Transverse colon (tissue), 4 donors: Measurements from ENCODE around the gene SMIM3. TPM values are rescaled to one million over a fixed set of nuclear protein-coding genes. Genes with fewer than 3 reads are reported as not detected.

Experiments used
- DNase-seq: peaks from one replicate; pipeline ENCODE4 v3.0.0-alpha.2; 2019
- H3K27ac ChIP-seq, 4 donors: fragments of 200-600 bp; sonication (generic); 2 replicates each; pipeline ENCODE4 v1.5.1; 2016 to 2018; ENCODE audit warnings: inconsistent platforms in 4 of 4
- H3K27me3 ChIP-seq: fragments of 200-600 bp; sonication (generic); 2 replicates; pipeline ENCODE4 v1.5.1; 2017; ENCODE audit warnings: inconsistent platforms
- H3K36me3 ChIP-seq, 4 donors: fragments of 200-600 bp; sonication (generic); 2 replicates each; pipeline ENCODE4 v1.5.1; 2017 to 2019; ENCODE audit warnings: inconsistent platforms in 4 of 4
- H3K4me1 ChIP-seq, 4 donors: fragments of 200-600 bp; sonication (generic); 2 replicates each; pipeline ENCODE4 v1.5.1; 2017 to 2020; ENCODE audit warnings: inconsistent platforms in 4 of 4
- H3K4me3 ChIP-seq, 4 donors: fragments of 200-600 bp; sonication (generic); 1 replicate in 1 of 4; 2 replicates in 3 of 4; pipeline versions ENCODE4 v1.5.1 to v1.6.1; 2017 to 2019; ENCODE audit warnings: inconsistent platforms in 4 of 4
- H3K9me3 ChIP-seq, 2 donors: fragments of 200-600 bp; sonication (generic); 2 replicates each; pipeline ENCODE4 v1.5.1; 2017 to 2019; ENCODE audit warnings: inconsistent platforms in 2 of 2
- CTCF ChIP-seq, 5 experiments: fragments of 200-600 bp in 3 of 5; fragments of 450-650 bp in 2 of 5; sonication (generic) in 3 of 5; IDR thresholded peaks; 1 replicate in 2 of 5; 2 replicates in 3 of 5; pipeline ENCODE4 v1.5.1; 2016 to 2017; ENCODE audit warnings: antibody characterized with exemption in 5 of 5, inconsistent platforms in 3 of 5, mild to moderate bottlenecking in 2 of 5, moderate library complexity in 1 of 5
- EP300 ChIP-seq: sonication (generic); formaldehyde crosslinking; IDR thresholded peaks from one replicate; pipeline ENCODE4 v1.6.1; 2017; ENCODE audit warnings: antibody characterized with exemption, low read depth
- POLR2A ChIP-seq: fragments of 450-650 bp; IDR thresholded peaks from one replicate; pipeline ENCODE4 v1.6.1; 2016; ENCODE audit warnings: antibody characterized with exemption, mild to moderate bottlenecking, moderate library complexity
- POLR2AphosphoS5 ChIP-seq, 3 donors: sonication (generic); formaldehyde crosslinking; IDR thresholded peaks; one replicate each; pipeline ENCODE4 v1.6.1; 2016; ENCODE audit warnings: antibody characterized with exemption in 3 of 3
- WGBS, 2 donors: methylation state at CpG; one replicate each; pipeline ENCODE4 v1.1.5; 2018; ENCODE audit warnings: low coverage in 1 of 2; 5-methylcytosine and 5-hydroxymethylcytosine counted together
- in situ Hi-C, 4 donors: fragments of 200-750 bp; cut with MboI; loops; one replicate each; pipeline versions ENCODE4 v1.15.0 to v1.15.1; 2017; ENCODE audit warnings: low sequenced_read_pairs in 3 of 4, low pct_ligation_motif_present in 1 of 4, low pct_unique_long_range_greater_than_20kb in 1 of 4
- intact Hi-C: fragments of 100-400 bp; cut with DNase I; formaldehyde crosslinking; loops from one replicate; pipeline ENCODE4 v1.15.1; 2023; ENCODE audit warnings: low total_unique reads
- total RNA-seq, 4 donors: library from RNA; depleted of rRNA; stranded (reverse); fragments of >200 nt; gene quantifications; one replicate each; pipeline ENCODE4 v1.1.0, GENCODE V29; 2016

SMIM3 gene
- total RNA-seq, 4 donors from 2014 or later, result 19.1 to 22.4 (median 20.4) TPM

- in situ Hi-C loops, result no loop called here
- intact Hi-C loops, result no loop called here
- no peaks in the 10 kb centered on the region for H3K4me1 ChIP-seq
- no peak overlapping the region for H3K4me3 ChIP-seq
- WGBS, 2 donors, result 85 to 90% methylated on average over 1 of the region's 1 CpG
- H3K27ac ChIP-seq, result peak overlapping the region in 1 of 4 donors; percentile 51
- no peak for DNase-seq
- TF ChIP-seq CTCF (IDR thresholded peaks at IDR 0.05) (no peak), EP300 (no peak), POLR2AphosphoS5 (IDR thresholded peaks at IDR 0.05) (no peak), POLR2A (no peak)
- no peaks in the 10 kb centered on the region for H3K27me3 ChIP-seq
- no peaks in the 10 kb centered on the region for H3K36me3 ChIP-seq
- H3K9me3 ChIP-seq, result no peaks in the 10 kb centered on the region
Measured at GRCh38 chr5:150765799-150766169, 12.8 kb upstream of the SMIM3 start.

GRCh38 chr5:150766251-150766650, 12.3 kb upstream of the SMIM3 start:
- H3K27me3 ChIP-seq, result no peaks in the 10 kb centered on the region
- H3K4me3 ChIP-seq, result no peak overlapping the region
- 64 to 72% methylated on average over 2 of the region's 2 CpGs for WGBS, 2 donors
- no peaks in the 10 kb centered on the region for H3K9me3 ChIP-seq
- intact Hi-C loops (no loop called here), in situ Hi-C loops (no loop called here)
- no peak overlapping the region for H3K27ac ChIP-seq
- no peak for DNase-seq
- H3K36me3 ChIP-seq, result no peaks in the 10 kb centered on the region
- H3K4me1 ChIP-seq, result no peaks in the 10 kb centered on the region
- no peak for TF ChIP-seq POLR2A
- TF ChIP-seq EP300, result no peak
- no peak for TF ChIP-seq CTCF (IDR thresholded peaks at IDR 0.05)
- no peak for TF ChIP-seq POLR2AphosphoS5 (IDR thresholded peaks at IDR 0.05)

GRCh38 chr5:150771034-150771795, 7.3 kb upstream of the SMIM3 start:
- no peak for TF ChIP-seq POLR2A
- TF ChIP-seq POLR2AphosphoS5 (IDR thresholded peaks at IDR 0.05), result no peak
- no peak for TF ChIP-seq CTCF (IDR thresholded peaks at IDR 0.05)
- no peak for TF ChIP-seq EP300
- no peaks in the 10 kb centered on the region for H3K9me3 ChIP-seq
- H3K27me3 ChIP-seq, result no peaks in the 10 kb centered on the region
- intact Hi-C loops, result no loop called here
- WGBS, 2 donors, result 82 to 83% methylated on average over 1 of the region's 1 CpG
- no peaks in the 10 kb centered on the region for H3K36me3 ChIP-seq
- H3K4me1 ChIP-seq, result no peaks in the 10 kb centered on the region
- in situ Hi-C loops, result no loop called here
- no peak overlapping the region for H3K27ac ChIP-seq
- no peak overlapping the region for H3K4me3 ChIP-seq
- no peak for DNase-seq

- Histone ChIP-seq H3K4me3 (no peak overlapping the region), H3K36me3 (no peaks in the 10 kb centered on the region), H3K27ac (no peak overlapping the region), H3K9me3 (no peaks in the 10 kb centered on the region), H3K4me1 (peaks cover 4 to 9% (median 7%) of the 10 kb centered on the region in 4 donors), H3K27me3 (no peaks in the 10 kb centered on the region)
- in situ Hi-C loops (no loop called here), intact Hi-C loops (no loop called here)
- WGBS, 2 donors, result 70 to 71% methylated on average over 1 of the region's 1 CpG
- no peak for DNase-seq
- TF ChIP-seq CTCF (IDR thresholded peaks at IDR 0.05) (no peak), EP300 (no peak)
Measured at GRCh38 chr5:150774145-150774544, 4.4 kb upstream of the SMIM3 start.
